GM21447 (cell line): Measurements from ENCODE around the gene RUBCNL.

Experiments
- ATAC-seq: cut with Tn5 transposase; IDR thresholded peaks from one replicate; pipeline ENCODE4 v1.9.1; 2021; ENCODE audit not compliant: unreplicated experiment

Gene RUBCNL

DNA sequence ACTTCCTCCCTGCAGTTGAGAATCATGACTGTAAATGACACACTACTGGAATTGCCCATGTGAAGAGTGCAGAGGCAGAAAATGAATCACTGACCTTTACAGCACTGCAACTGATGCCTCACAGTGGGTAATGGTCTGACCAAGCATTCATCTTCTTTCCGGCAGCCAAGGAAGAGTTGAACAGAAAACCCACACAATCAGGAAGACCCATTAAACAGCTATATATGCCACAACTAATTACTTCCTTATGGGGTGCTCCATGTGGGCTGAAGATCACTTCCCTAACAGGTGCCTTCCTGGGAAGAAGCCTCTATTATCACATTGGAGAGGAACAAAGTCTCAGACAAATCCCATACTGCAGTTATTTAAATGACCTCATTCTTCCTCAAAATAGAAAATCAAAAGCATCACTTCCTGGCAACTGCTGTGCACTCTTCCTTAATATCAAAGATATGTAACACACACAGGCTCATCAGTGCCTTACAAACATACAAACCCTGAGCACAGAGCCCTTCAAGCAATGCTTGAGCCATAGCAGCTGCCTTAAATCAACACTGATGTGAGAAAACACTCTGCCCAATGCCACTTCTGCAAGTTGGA, 45.8 kb downstream of the RUBCNL start:
- peak; percentile 72 for ATAC-seq

DNA sequence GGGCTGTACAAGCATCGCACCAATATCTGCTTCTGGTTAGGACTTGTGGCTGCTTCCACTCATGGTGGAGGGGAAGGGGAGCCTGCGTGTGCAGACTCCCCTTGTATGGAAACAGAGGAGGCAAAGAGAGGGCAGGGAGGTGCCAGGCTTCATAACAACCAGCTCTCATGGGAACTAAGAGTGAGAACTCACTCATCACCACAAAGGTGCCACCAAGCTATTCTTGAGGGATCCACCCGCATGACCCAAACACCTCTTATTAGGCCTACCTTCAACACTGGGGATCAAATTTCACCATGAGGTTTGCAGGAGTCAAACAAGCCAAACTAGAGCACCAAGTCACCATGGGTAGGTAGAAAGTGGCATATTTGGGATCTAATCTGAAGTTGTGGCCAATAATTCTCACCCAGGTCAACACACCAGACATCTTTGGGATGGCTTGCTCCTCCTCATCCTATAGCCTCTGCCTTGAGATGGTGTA, 46.4 kb downstream of the RUBCNL start:
- ATAC-seq: no peak

- ATAC-seq: no peak
Observed at GRCh38 chr13:46340011-46340410, 47.0 kb downstream of the RUBCNL start.

DNA sequence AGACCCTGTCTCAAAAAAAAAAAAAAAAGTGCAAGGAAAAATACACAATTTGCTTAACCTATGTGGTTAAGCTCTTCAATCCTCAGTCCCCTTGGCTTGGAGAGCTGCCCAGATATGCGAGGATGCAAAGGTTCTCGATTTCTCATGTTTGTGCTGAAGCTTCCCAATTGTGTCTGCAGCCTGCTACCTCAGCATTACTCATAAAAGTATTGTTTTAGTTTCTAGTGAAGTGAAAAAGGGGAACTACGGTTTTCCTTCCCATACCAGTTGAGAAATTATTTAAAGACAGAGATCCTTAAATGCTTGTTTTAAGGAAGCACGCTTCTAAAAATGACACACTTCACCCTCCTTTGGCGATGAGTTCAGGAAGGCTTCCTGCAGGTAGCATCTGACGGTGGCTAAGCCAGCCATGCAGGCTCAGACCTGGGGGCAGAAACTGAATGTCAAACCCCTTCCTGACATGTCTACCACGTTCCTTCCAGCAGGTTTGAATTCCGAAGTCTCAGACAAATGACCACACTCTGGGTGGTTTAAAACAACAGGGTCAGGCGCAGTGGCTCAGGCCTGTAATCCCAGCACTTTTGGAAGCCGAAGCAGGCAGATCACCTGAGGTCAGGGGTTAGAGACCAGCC, 47.9 kb downstream of the RUBCNL start:
- peak; percentile 51 for ATAC-seq

- no peak for ATAC-seq
Observed at GRCh38 chr13:46337700-46338099, 49.4 kb downstream of the RUBCNL start.

- no peak for ATAC-seq
Observed at GRCh38 chr13:46334035-46334822, 52.8 kb downstream of the RUBCNL start.

DNA sequence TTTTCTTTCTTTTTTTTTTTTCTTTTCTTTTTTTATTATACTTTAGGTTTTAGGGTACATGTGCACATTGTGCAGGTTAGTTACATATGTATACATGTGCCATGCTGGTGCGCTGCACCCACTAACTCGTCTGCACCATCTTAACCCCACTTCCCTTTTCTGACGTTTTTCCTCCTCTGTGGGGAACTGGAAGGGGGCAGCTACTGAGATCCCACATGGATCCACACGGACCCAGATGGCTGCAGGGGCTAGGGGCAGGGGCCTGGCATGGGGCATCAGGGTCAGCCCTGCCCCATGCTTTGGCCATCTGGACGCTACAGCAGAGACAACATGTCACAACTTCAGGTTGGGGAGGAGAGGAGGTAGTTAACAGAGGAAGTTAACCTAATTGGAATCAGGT, 54.3 kb downstream of the RUBCNL start:
- ATAC-seq: no peak

- no peak for ATAC-seq
Observed at GRCh38 chr13:46329624-46330023, 57.4 kb downstream of the RUBCNL start.

GRCh38 chr13:46327246-46327645, 59.8 kb downstream of the RUBCNL start:
- no peak for ATAC-seq

DNA sequence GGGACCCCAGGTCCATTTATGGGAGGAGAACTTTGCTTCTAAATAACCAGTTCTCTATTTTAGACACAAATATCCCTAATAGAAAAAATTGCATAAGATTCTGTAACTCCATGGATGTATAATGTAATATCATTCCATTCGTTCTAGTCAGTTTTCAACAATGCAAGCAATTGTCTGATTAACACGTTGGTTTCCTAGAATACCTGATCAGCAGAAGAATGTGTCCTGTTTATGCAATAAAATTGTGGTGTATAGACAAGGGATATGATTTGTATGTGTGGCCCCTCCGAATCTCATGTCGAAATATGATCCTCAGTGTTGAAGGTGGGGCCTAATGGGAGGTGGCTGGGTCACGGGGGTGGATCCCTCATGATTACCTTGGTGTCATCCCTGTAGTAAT, 62.1 kb downstream of the RUBCNL start:
- no peak for ATAC-seq

DNA sequence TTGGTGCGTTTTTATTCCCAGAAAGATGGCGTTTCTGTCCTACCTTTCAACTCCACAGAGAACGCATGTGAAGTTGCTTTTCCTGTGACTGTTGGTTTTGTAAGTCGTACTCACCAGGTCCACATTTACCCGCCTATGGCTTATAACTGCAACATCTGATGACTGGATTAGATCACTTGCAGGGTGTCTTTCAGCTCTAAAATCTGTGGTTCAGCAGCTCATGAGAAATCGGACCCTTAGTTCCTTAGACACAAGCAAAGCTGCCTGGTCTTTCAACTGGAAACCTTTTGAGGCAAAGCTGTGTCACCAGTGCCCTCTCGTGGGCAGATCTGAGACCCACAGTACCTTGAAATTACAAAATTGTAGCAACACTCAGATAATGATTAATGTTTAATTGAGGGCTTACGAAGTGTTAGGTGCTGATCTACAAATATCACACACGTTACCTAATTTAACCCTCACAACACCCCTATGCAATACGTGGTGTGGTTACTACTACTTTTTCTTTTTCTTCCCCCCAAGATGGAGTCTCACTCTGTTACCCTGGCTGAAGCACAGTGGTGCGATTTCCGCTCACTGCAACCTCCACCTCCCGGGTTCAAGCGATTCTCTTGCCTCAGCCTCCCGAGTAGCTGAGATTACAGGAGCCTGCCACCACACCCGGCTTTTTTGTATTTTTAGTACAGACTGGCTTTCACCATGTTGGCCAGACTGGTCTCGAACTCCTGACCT, 65.4 kb downstream of the RUBCNL start:
- no peak for ATAC-seq

GRCh38 chr13:46320821-46321220, 66.2 kb downstream of the RUBCNL start:
- ATAC-seq: no peak

GRCh38 chr13:46320406-46320805, 66.6 kb downstream of the RUBCNL start:
- ATAC-seq: no peak

- no peak for ATAC-seq
Observed at GRCh38 chr13:46318986-46319385, 68.1 kb downstream of the RUBCNL start.

DNA sequence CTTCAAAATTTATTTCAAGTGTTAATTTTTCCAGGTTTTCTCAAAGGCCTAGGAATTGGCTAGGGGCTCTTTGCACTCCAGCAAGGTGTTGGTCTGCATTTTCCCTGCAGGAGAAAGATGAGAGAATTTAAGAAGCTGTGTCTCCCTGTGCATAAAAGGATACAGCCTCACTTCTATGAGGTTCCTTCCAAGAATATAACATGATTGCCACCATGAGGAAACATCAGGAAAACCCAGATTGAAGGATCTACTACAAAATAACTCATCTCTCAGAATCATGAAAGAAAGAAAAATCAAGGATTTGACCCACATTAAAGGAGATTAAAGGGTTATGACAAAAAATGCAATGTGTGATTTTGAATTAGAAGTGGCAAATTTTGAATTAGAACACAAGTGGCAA, 69.9 kb downstream of the RUBCNL start:
- ATAC-seq: no peak

DNA sequence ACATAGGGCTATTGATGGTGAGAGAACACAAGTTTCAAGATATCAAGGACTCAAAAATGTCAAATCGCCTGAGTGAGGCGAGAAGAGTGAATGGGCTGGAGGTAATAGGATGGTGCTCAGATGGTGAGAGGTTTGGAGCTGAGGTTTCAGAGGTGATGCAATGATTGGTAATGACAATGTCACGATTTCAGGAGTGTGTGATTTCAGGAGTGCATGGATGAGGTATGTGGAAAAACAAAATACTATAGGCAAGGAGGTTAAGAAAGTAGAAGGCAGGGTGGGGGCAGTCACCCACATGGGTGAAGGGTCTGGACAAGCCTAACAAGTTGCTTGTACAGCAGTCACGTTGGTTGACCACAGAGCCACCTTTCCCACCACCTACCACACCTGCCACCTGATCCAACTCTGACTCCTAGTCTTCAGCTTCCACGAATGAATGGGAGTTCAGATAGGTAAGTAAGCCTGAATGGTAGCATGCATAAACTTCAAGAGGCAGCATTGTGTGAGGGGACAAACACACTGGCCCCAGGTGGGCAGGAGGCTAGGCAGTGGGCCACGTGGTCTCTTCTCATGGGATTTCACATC, 71.5 kb downstream of the RUBCNL start:
- no peak for ATAC-seq

- ATAC-seq: no peak
Observed at GRCh38 chr13:46315036-46315435, 72.0 kb downstream of the RUBCNL start.

DNA sequence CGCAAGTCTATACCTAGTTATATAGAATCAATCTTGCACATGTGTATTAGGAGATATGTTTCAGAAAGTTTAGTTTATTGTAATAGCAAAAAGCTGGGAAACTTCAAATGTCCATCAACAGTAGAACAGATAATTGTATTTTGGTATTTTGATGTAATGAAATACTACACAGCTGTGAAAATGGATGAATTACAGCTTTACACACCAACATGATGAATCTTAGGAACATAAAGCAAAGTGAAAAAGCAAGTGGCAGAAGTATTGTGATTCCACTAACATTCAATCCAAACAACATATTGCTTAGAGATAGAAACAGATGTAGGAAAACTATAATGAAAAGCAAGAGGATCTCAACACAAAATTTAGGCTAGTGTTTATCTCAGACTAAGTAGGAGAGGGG, 72.5 kb downstream of the RUBCNL start:
- no peak for ATAC-seq

DNA sequence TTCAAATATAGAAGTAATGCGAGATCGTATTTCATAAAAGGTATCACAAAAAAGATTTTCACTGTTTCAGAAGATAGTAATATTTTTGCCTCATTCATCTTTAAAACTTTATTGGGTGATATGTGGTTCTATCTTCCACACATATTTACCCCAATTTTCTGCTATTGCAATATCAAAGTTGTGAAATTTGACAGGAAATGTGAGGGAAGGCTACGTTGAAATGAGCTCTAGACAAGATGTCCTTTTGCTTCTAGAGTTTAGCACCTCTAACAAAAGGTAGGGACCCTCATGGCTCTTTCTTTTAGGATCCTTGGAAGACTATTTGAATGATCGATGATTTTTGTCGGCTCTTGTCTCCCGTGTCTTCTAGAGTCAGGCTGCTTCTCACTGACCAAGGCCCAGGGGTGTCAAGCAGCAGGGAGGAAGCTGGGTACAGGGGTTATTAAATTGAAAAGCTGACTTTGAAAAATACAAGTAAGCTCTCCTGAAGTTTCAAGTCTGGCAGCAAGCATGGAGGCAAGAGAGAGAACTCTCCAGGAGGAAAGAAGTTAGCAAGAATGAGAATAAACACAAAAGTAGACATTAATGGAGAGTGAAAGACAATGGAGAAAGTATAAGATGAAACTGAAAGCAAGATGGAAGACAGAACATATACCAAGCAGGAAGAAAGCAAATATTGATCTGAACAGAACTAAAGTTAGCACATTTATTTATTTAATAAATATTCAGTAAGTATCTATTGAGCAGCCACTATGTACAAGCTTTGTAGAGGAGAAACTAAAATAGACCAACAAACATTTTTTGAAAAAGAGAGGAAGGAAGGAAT, 73.4 kb downstream of the RUBCNL start:
- ATAC-seq: no peak

DNA sequence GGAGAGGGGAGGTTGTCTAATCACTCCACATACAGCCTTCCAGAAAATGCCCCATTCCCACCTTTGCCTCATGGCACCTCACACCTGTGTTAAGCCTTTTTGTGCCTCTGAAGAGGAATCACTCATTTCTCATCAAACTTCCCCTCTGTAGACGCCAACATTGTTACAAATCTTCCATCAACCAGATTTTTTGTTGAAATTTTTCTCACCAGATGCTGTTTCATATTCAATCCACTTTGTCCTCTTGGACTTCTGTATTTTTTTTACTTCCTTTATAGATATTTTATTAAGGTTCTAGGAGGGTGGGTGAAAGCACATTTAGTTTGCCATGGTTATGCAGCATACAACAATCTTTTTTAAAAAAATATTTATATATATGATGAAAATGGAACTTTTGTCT, 74.0 kb downstream of the RUBCNL start:
- no peak for ATAC-seq
